Mucosa of gallbladder (tissue), 1 donor: ENCODE data around the gene RPP21. TPM values are rescaled to one million over a fixed set of nuclear protein-coding genes. Genes with fewer than 3 reads are reported as not detected.

Experiments
- DNase-seq: peaks from one replicate; pipeline ENCODE4 v3.0.0-alpha.2; 2020; ENCODE audit warnings: low spot score
- total RNA-seq: library from RNA; stranded (reverse); gene quantifications from one replicate; pipeline ENCODE4 v1.2.1, GENCODE V29; 2021
- donor health status: DM: no; HTN: no; CAD: no.

Gene RPP21
- total RNA-seq, result 42.6 TPM

GRCh38 chr6:30344868-30345671 lies at the start of gene RPP21:
RPP21 (plus strand) TSS chr6:30345156; CDS start chr6:30345172, 16 bp downstream.
- DNase-seq, result peak; percentile 83

GRCh38 chr6:30295837-30296236 lies 49.1 kb upstream of the RPP21 start:
- DNase-seq, result no peak

- DNase-seq, result no peak
Observed at GRCh38 chr6:30304002-30304401, 41.0 kb upstream of the RPP21 start.

- no peak for DNase-seq
Observed at GRCh38 chr6:30311101-30311500, 33.9 kb upstream of the RPP21 start.

GRCh38 chr6:30311671-30312070 lies 33.3 kb upstream of the RPP21 start:
- no peak for DNase-seq

- no peak for DNase-seq
Observed at GRCh38 chr6:30312266-30312665, 32.7 kb upstream of the RPP21 start.

- DNase-seq, result no peak
Observed at GRCh38 chr6:30312676-30313321, 32.2 kb upstream of the RPP21 start.

GRCh38 chr6:30315156-30315555 lies 29.8 kb upstream of the RPP21 start:
- no peak for DNase-seq

- DNase-seq, result no peak
Observed at GRCh38 chr6:30317913-30318589, 26.9 kb upstream of the RPP21 start.

- DNase-seq, result no peak
Observed at GRCh38 chr6:30319146-30319835, 25.7 kb upstream of the RPP21 start.

GRCh38 chr6:30321692-30322388 lies 23.1 kb upstream of the RPP21 start:
- DNase-seq, result no peak

- no peak for DNase-seq
Observed at GRCh38 chr6:30322527-30323501, 22.1 kb upstream of the RPP21 start.

GRCh38 chr6:30323806-30324205 lies 21.1 kb upstream of the RPP21 start:
- no peak for DNase-seq

GRCh38 chr6:30325150-30325872 lies 19.6 kb upstream of the RPP21 start:
- peak; percentile 38 for DNase-seq

- DNase-seq, result no peak
Observed at GRCh38 chr6:30325873-30326525, 19.0 kb upstream of the RPP21 start.

- peak; percentile 84 for DNase-seq
Observed at GRCh38 chr6:30326526-30327231, 18.3 kb upstream of the RPP21 start, which contains the start of gene TRIM39. TRIM39 (plus strand) TSS chr6:30326927; CDS start chr6:30329318, 2,391 bp downstream.

- no peak for DNase-seq
Observed at GRCh38 chr6:30327232-30327746, 17.7 kb upstream of the RPP21 start.

- no peak for DNase-seq
Observed at GRCh38 chr6:30328397-30328796, 16.6 kb upstream of the RPP21 start.
